CD4-positive, alpha-beta T cell treated with Interleukin-4 for 4 hours (primary cell): Measurements from ENCODE around the gene ASB4.
"Not testable (repeated sequence)": the region's sequence is repeated elsewhere in the genome, so short reads cannot be mapped to it uniquely, and the experiment has no call there.

Experiments used
- DNase-seq: peaks from one replicate; pipeline ENCODE4 v3.0.0-alpha.2; 2020

Gene ASB4, protein sequence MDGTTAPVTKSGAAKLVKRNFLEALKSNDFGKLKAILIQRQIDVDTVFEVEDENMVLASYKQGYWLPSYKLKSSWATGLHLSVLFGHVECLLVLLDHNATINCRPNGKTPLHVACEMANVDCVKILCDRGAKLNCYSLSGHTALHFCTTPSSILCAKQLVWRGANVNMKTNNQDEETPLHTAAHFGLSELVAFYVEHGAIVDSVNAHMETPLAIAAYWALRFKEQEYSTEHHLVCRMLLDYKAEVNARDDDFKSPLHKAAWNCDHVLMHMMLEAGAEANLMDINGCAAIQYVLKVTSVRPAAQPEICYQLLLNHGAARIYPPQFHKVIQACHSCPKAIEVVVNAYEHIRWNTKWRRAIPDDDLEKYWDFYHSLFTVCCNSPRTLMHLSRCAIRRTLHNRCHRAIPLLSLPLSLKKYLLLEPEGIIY

DNA sequence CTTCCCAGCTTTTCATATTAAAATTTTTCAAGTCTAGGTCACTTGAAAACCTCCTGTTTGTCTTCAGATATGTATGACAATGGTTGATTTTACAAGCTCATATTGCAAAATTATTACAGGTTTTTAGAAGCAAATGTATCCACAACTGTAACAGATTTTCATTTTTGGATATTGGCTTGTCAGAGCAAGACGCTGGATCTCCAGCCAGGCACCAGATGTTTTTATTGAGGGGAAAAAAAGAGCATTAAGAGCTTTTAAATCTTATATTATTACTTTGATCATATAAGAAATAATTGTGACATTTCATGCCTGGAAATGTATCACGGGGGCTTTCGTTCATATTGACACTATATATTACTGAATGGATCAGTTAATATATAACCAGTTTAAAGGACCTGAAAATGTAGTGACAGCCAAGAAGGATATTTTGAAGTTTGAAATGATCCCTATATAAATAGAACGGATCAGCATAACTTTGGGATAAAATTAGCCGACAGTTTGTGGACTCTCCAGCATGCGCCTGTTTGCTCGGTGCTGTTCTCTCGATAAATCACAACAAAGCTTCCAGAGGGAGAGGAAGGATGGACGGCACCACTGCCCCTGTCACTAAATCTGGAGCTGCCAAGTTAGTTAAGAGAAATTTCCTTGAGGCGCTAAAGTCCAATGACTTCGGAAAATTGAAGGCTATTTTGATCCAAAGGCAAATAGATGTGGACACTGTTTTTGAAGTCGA lies at the start of gene ASB4:
Gene ASB4 (plus strand): TSS at position 553 of the 733 bp plus-strand sequence. CDS start 29 bp downstream, at position 582.
- no peak for DNase-seq

- DNase-seq, result no peak
Measured at GRCh38 chr7:95436407-95436806, 49.3 kb upstream of the ASB4 start.

DNA sequence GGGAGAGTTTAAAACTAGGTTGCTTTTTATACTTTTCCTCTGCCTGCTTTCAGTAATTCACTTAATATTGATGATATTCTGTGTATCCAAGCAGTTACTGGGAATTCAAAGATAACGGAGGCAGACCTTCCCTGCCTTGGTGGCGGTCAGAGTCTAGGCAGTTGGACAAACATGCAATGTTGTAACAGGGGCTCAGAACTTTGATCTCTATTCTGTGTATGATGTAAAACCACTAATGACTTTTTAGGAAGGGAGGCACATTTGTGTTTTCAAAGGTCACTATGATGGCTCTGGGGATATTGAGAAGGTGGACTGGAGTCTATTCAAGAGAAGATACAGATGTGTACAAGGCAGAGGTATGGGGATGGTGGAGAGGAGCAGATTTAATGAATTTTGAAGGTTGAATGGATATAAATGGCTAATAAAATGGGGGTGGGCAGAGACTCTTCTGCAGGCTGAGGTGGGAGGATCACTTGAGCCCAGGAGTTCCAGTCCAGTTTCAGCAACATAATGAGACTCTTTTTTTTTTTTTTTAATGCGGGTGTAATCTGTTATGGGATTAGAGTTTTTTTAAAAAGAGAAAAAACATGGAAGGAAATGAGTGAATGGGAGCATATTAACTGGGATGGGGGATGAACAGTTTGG lies 45.2 kb upstream of the ASB4 start:
- no peak for DNase-seq

DNA sequence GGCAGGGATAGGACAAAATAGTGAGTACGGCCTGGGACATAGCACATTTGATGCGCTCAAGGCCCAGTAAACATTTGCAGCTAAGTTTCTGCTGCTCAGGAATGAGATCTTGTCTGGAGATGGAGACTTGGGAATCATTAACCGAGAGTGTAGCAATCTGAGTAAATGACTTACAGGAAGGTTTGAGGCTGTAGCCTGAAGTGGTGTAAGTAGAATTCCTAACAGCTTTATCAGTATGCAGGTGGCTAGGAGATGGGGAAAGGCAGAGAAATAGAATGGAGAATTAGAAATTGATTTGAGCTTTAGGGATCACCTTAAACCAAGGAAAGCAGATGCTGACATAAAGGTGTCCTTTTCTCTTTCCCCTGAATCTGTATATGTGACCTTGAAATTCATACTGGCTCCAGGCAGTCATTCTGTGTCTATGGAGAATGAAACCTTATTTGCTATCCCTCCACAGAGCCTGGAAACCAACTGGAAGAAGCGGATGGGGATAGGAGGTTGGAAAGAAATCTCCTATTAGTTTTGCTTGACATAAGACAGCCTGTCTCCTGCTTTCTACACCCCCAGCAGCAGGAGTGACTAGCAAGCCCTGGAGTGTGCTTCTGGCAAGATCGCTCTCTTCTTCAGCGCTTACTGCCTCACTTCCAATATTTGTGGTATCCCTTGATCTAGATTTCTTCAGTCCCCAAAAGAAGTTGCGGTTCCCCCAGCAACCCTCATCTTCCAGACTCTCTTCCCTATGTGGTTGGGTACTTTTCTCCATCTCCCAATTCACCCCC lies 44.5 kb upstream of the ASB4 start:
- DNase-seq, result no peak

GRCh38 chr7:95444796-95445195 lies 40.9 kb upstream of the ASB4 start:
- no peak for DNase-seq

DNA sequence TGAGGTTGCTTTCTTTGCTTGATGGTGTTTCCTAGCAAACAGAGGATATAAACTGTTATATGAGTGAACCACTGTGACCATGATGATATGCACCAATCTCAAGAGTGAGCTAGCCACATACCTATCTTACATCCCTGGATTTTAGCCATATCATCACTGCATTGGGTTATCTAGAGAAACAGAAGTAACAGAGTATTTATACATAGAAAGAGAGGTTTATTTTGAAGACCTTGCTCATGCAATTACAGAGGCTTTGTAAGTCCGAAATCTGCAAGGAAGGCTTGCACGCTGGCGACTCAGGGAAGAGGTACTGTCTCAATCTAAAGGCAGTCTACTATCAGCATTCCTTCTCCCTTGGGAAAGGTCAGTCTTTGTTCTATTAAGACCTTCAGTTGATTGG lies 39.1 kb upstream of the ASB4 start:
- DNase-seq, result no peak

DNA sequence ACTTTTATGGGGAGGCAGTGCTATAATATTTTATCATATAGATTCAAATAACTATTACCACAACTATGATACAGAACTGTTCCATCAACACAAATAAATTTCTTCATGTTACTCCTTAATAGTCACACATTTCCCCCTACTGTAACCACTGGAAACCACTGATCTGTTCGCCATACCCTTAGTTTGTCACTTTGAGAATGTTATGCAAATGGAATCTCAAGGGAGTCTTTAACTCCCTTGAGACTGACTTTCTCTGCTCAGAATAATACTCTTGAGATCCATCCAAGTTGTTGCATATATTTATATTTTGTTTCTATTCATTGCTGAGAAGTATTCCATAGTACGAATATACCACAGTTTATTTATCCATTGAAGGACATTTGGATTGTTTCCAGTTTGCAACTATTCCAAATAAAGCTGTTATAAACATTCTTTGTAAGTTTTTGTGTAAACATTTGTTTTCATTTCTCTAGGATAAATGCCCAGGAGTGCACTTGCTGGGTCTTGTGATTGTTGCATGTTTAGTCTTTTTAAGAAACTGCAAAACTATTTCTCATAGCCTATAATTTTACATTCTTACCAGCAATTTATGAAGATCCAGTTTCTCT lies 31.2 kb upstream of the ASB4 start:
- no peak for DNase-seq

DNA sequence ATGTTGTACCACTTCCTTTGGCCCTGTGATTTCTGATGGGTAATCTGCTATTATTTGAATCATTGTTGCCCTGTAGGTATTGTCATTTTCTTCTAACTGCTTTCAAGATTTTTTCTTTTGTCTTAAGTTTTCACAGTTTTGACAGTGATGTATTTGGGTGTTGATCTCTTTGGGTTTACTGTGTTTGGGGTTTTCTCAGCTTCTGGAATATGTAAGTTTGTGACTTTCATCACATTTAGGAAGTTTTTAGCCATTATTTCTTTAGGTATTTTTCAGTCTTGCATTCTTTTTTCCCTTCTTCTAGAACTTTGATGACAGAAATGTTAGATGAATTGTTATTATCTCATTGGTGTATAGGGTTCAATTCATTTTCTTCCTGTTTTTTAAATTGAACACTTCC lies 27.8 kb upstream of the ASB4 start:
- no peak for DNase-seq

GRCh38 chr7:95460653-95461052 lies 25.1 kb upstream of the ASB4 start:
- not testable (repeated sequence) for DNase-seq

GRCh38 chr7:95467912-95468607 lies 17.7 kb upstream of the ASB4 start:
- DNase-seq, result no peak

DNA sequence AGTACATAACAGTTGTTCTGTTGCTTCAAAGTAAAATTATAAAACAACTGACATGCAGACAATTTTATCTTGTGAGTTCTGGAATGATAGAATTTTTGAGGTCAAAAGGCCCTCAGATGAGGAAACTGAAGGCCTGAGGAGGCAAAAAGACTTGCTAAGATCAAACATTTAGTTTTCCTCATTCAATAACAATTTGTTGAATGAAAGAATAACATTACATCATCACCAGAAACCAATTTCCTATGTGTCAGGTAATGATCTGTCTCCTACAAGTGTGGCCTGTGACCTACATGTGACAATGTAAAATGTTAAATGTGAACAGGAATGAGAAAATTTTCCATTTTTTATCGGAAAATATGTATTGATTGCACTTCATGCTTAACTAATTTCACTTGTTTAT lies 16.6 kb upstream of the ASB4 start:
- DNase-seq, result no peak

DNA sequence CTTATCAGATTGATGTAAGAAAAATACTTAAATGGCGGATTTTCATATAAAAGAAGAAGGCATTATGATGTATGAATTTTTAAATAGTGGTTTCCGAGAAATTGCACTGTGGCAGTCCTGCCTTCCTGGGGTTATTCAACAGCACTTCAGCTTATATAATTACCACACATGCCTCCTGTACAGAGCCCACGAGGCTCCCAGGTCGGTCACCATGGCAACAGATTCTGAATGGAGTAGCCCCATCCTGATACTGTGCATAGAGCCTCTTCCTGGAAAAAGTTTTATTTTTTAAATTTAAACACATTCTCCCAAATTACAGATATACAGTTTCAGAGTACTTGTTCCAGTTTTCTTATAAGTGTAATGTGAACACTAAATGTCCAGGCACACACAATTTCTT lies 15.9 kb upstream of the ASB4 start:
- no peak for DNase-seq

GRCh38 chr7:95470452-95470851 lies 15.3 kb upstream of the ASB4 start:
- no peak for DNase-seq

GRCh38 chr7:95471071-95471470 lies 14.7 kb upstream of the ASB4 start:
- DNase-seq, result no peak

DNA sequence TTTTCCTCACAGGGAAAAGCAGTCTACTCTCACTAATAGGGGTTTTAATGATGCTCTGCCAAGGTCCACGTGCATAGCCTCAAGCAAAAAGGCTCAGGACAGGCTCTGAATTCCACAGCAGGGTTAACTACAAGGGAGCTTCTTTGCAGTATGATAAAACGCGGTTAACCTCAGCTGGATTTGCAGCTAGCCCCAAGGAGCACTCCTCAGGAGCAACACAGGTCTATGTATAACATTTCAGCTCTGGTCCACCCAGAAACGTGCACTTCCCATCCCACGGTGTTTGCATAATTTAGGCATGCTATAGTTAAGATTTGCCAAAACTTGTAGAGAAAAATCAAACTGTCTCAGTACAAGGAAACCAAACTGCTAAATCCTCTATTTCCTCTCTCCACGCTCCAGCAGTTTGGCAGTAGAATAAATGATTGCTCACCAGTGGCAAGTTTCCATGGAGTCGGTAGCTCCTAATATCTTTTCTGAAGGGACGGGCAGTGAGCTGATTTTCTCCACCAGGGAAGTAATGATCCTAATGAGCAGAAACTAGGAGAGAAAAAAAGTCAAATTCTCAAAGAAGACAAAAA lies 13.1 kb upstream of the ASB4 start:
- DNase-seq, result no peak

GRCh38 chr7:95473276-95473985 lies 12.3 kb upstream of the ASB4 start:
- DNase-seq, result no peak

GRCh38 chr7:95476072-95476847 lies 9.5 kb upstream of the ASB4 start:
- DNase-seq, result no peak

DNA sequence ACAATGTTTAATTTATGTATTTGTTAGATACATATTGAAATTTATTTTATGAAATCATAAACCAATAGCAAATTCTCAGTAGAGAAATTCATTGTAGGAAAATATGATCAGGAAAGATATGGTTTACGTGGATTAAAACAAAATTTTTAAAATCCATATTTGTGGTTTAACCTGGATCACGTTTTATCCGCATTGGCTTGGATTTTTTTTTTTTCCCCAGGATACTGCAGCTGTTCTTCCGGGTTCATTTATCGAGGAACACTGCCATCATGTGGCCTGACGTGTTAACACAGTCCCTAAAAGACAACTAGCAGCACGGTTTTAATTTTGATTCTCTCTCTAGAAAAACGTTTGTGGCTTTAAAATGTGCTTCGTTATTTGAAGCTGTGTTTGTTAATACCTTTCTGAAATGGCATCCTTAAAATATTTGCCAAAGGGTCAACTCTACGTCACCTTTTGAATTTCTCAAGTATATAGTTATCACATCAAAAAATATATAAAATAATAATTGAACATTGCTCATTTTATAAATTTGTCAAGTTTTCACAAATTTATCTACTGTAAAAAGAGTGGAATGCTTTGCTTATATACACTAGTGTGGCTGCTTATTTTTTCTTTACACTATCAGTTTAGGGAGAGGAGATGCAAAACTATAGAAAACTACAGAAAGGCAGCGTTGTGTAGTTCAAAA lies 8.7 kb upstream of the ASB4 start:
- peak; percentile 55 for DNase-seq

- DNase-seq, result no peak
Measured at GRCh38 chr7:95478272-95479037, 7.3 kb upstream of the ASB4 start.
